Right lobe of liver (tissue), 6 donors: Measurements from ENCODE around the gene OR12D1. TPM values are rescaled to one million over a fixed set of nuclear protein-coding genes. Genes with fewer than 3 reads are reported as not detected.
"Not testable (repeated sequence)": the region's sequence is repeated elsewhere in the genome, so short reads cannot be mapped to it uniquely, and the experiment has no call there.

Source experiments
- ATAC-seq, 4 donors: fragments of 200-7000 bp; cut with Tn5 transposase; one replicate each; pipeline ENCODE4 v1.9.1; 2020; ENCODE audit warnings: mild to moderate bottlenecking in 4 of 4, moderate library complexity in 4 of 4
- DNase-seq, 3 donors: peaks; one replicate each; pipeline ENCODE4 v3.0.0-alpha.2; 2020
- H3K27ac ChIP-seq, 3 donors: fragments of 200-600 bp; one replicate each; pipeline ENCODE4 v1.8.0; 2022
- H3K27me3 ChIP-seq, 2 donors: fragments of 200-600 bp; one replicate each; pipeline ENCODE4 v1.8.0; 2022
- H3K36me3 ChIP-seq, 4 donors: fragments of 200-600 bp; sonication (generic) in 1 of 4; one replicate each; pipeline versions ENCODE4 v1.5.1 to v1.8.0; 2017 to 2022; ENCODE audit warnings: control low read depth in 1 of 4
- H3K4me1 ChIP-seq, 4 donors: fragments of 200-600 bp; sonication (generic) in 1 of 4; one replicate each; pipeline versions ENCODE4 v1.5.1 to v1.8.0; 2017 to 2022; ENCODE audit warnings: control low read depth in 1 of 4
- H3K4me3 ChIP-seq, 3 donors: fragments of 200-600 bp; one replicate each; pipeline ENCODE4 v1.8.0; 2022
- H3K9me3 ChIP-seq, 4 donors: fragments of 200-600 bp; sonication (generic) in 1 of 4; one replicate each; pipeline versions ENCODE4 v1.5.1 to v1.8.0; 2017 to 2022; ENCODE audit warnings: control low read depth in 1 of 4
- CTCF ChIP-seq, 4 donors: fragments of 200-600 bp in 3 of 4; fragments of 450-650 bp in 1 of 4; IDR thresholded peaks; one replicate each; pipeline versions ENCODE4 v1.5.1 to v1.8.0; 2016 to 2022; ENCODE audit warnings: antibody characterized with exemption in 4 of 4, mild to moderate bottlenecking in 2 of 4
- POLR2A ChIP-seq: fragments of 450-650 bp; IDR thresholded peaks from one replicate; pipeline ENCODE4 v1.6.1; 2017; ENCODE audit warnings: antibody characterized with exemption, mild to moderate bottlenecking
- WGBS: methylation state at CpG from one replicate; pipeline ENCODE4 v1.1.6; 2018; ENCODE audit warnings: low coverage, low lambda C conversion rate; ENCODE audit not compliant: insufficient coverage; ENCODE audit errors: missing lambda C conversion rate; 5-methylcytosine and 5-hydroxymethylcytosine counted together
- intact Hi-C, 2 donors: fragments of 100-400 bp; cut with DNase I; formaldehyde crosslinking; loops; one replicate each; pipeline versions ENCODE4 v1.11.2 to v1.14.1; 2022
- total RNA-seq, 6 experiments: library from RNA; depleted of rRNA in 2 of 6; stranded (reverse); fragments of >200 nt in 2 of 6; fragmentation: NEBNext Ultra II Directional in 3 of 6; extraction: Animal tissue kit (Norgen Biotek cat#: 25700) in 3 of 6; gene quantifications; one replicate each; pipeline versions ENCODE4 v1.1.0 to v1.2.4, GENCODE V29; 2016 to 2023
- donor health status: DM: no; HTN: yes; CAD: no.
- donor health status: DM: no; HTN: no; CAD: no.
- donor health status: DM: no; HTN: no; CAD: no.
- donor health status: DM: no; HTN: yes; CAD: no.
- donor health status: DM: no; HTN: yes; CAD: no.

The OR12D1 gene
- total RNA-seq, 6 experiments from 2014 or later, result not detected

DNA sequence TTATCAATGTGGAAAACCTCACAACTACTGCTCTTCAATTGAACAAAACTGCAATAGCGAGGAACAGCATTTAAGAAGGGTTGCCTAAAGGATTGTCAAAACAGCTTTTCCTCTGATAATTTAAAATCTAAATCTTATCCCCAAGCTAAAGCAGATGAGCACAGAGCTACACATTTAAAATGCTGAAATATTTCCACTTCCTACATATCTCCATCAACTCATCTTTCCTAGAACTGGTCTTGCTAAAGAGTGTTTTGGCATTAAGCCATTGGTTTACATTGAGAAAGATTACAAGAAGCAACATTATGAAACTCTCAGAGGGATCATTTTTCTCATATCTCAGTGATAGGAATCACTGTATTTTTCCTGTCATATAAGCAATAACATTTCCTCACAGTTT is 28.0 kb downstream of the OR12D1 start:
- no peak overlapping the region for H3K4me3 ChIP-seq
- H3K27me3 ChIP-seq, result no peaks in the 10 kb centered on the region
- no peak overlapping the region for H3K27ac ChIP-seq
- DNase-seq (no peak), ATAC-seq (no peak)
- intact Hi-C loops, result no loop called here
- H3K36me3 ChIP-seq, result no peaks in the 10 kb centered on the region
- TF ChIP-seq POLR2A (no peak), CTCF (IDR thresholded peaks at IDR 0.05) (no peak)
- no peaks in the 10 kb centered on the region for H3K9me3 ChIP-seq
- no peaks in the 10 kb centered on the region for H3K4me1 ChIP-seq
- WGBS, result 71% methylated on average over 1 of the region's 1 CpG

GRCh38 chr6:29444031-29444430 is 29.3 kb downstream of the OR12D1 start:
- 33% methylated on average over 1 of the region's 1 CpG for WGBS
- H3K27ac ChIP-seq, DNase-seq, H3K9me3 ChIP-seq, ATAC-seq, H3K27me3 ChIP-seq, H3K4me3 ChIP-seq, intact Hi-C loops, H3K36me3 ChIP-seq, H3K4me1 ChIP-seq: not testable (repeated sequence)

GRCh38 chr6:29447670-29448069 is 32.9 kb downstream of the OR12D1 start:
- TF ChIP-seq POLR2A (no peak), CTCF (IDR thresholded peaks at IDR 0.05) (no peak)
- Histone ChIP-seq H3K4me1 (no peaks in the 10 kb centered on the region), H3K9me3 (no peaks in the 10 kb centered on the region), H3K36me3 (no peaks in the 10 kb centered on the region), H3K27ac (no peak overlapping the region), H3K27me3 (no peaks in the 10 kb centered on the region), H3K4me3 (no peak overlapping the region)
- ATAC-seq (no peak), DNase-seq (no peak)
- intact Hi-C loops, result no loop called here
- 75% methylated on average over 1 of the region's 1 CpG for WGBS

- Histone ChIP-seq H3K9me3 (no peaks in the 10 kb centered on the region), H3K36me3 (no peaks in the 10 kb centered on the region), H3K27me3 (no peaks in the 10 kb centered on the region), H3K4me1 (no peaks in the 10 kb centered on the region), H3K4me3 (no peak overlapping the region), H3K27ac (no peak overlapping the region)
- no peak for DNase-seq
- TF ChIP-seq POLR2A, result no peak
- TF ChIP-seq CTCF (IDR thresholded peaks at IDR 0.05), result no peak
- ATAC-seq, result no peak
- intact Hi-C loops, result no loop called here
- 42% methylated on average over 3 of the region's 3 CpGs for WGBS
These were observed 36.9 kb downstream of the OR12D1 start for GRCh38 chr6:29451471-29452193.

- Histone ChIP-seq H3K36me3 (no peaks in the 10 kb centered on the region), H3K4me3 (no peak within 1 kb of the TSS), H3K27me3 (no peaks in the 10 kb centered on the region), H3K9me3 (no peaks in the 10 kb centered on the region), H3K4me1 (no peaks in the 10 kb centered on the region), H3K27ac (no peak within 1 kb of the TSS)
- no peak for ATAC-seq
- TF ChIP-seq POLR2A (no peak), CTCF (IDR thresholded peaks at IDR 0.05) (no peak)
- intact Hi-C loops, result no loop called here
- no peak for DNase-seq
- 27% methylated on average over 2 of the region's 2 CpGs for WGBS
These were observed 42.2 kb downstream of the OR12D1 start, which contains the start of the genes OR11A1 and OR2H1 for GRCh38 chr6:29456971-29457370. OR11A1 (minus strand) TSS chr6:29457071; CDS start chr6:29427641, 29,430 bp downstream. OR2H1 (plus strand) TSS chr6:29457155; CDS start chr6:29461770, 4,615 bp downstream.
